ENCODE data around the gene CUL4A.
"Not testable (repeated sequence)": the region's sequence is repeated elsewhere in the genome, so short reads cannot be mapped to it uniquely, and the experiment has no call there.

The CUL4A gene

DNA sequence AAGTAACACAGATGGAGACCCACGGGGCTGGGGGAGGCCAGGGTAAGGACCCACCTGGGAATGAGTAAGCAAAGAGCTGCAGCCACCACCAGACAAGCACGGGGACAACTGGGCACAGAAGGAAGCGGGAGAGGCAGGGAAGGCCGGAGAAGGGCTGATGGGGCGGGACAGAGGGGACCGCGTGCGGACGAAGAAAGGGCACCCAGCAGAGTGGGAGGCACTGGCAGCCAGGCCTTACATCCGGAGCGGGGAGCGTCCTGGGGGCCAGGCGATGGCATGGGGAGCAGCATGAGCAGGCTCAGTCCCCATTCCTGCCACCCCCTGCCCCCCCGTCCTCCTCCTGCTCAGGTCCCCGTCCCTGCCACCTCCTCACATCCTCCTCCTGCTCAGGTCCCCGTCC lies 48.0 kb upstream of the CUL4A start:
- no peak overlapping the region for H3K4me2 ChIP-seq (ENCODE audit: insufficient read depth, low read length)
- no peak overlapping the region for H3K4me3 ChIP-seq (ENCODE audit: low read depth in 1 of 2, low read length in 2 of 2)
- H3K27ac ChIP-seq (ENCODE audit: low read length), result no peak overlapping the region
- H4K20me1 ChIP-seq (ENCODE audit: insufficient read depth, low read length), result no peaks in the 10 kb centered on the region; the same call in 1 of the 2 replicates
- no peaks in the 10 kb centered on the region; the same call in 1 of the 2 replicates for H3K4me1 ChIP-seq (ENCODE audit: insufficient read depth, low read length)
- no peaks in the 10 kb centered on the region for H3K9me3 ChIP-seq (ENCODE audit: insufficient read depth, low read length, severe bottlenecking)
- H3K9ac ChIP-seq (ENCODE audit: low read depth, low read length), result no peak overlapping the region
- no peak for TF ChIP-seq EZH2 (IDR thresholded peaks at IDR 0.05; ENCODE audit: borderline replicate concordance, low read depth, low read length, severe bottlenecking)
- no peak for TF ChIP-seq CTCF (IDR thresholded peaks at IDR 0.05; ENCODE audit: borderline replicate concordance, extremely low read depth, low read length, poor library complexity, severe bottlenecking)
- no peaks in the 10 kb centered on the region for H3K36me3 ChIP-seq (ENCODE audit: insufficient read depth, low read length)
- H2AFZ ChIP-seq (ENCODE audit: low read depth, low read length), result no peak overlapping the region
- DNase-seq (no peak), ATAC-seq (ENCODE audit: insufficient read depth, low read depth) (no peak)
- no peaks in the 10 kb centered on the region for H3K79me2 ChIP-seq (ENCODE audit: insufficient read depth, low read length)
- peaks cover 6% of the 10 kb centered on the region for H3K27me3 ChIP-seq (ENCODE audit: insufficient read depth, low read length, poor library complexity)

- H3K79me2 ChIP-seq (ENCODE audit: insufficient read depth, low read length); H4K20me1 ChIP-seq (ENCODE audit: insufficient read depth, low read length); H2AFZ ChIP-seq (ENCODE audit: low read depth, low read length); H3K36me3 ChIP-seq (ENCODE audit: insufficient read depth, low read length); H3K27ac ChIP-seq (ENCODE audit: low read length); H3K9ac ChIP-seq (ENCODE audit: low read depth, low read length); H3K27me3 ChIP-seq (ENCODE audit: insufficient read depth, low read length, poor library complexity); ATAC-seq (ENCODE audit: insufficient read depth, low read depth); H3K4me3 ChIP-seq (ENCODE audit: low read depth in 1 of 2, low read length in 2 of 2); H3K4me2 ChIP-seq (ENCODE audit: insufficient read depth, low read length); H3K9me3 ChIP-seq (ENCODE audit: insufficient read depth, low read length, severe bottlenecking); H3K4me1 ChIP-seq (ENCODE audit: insufficient read depth, low read length): not testable (repeated sequence)
- DNase-seq, result peak; percentile 47
Observed at GRCh38 chr13:113161975-113162374, 47.4 kb upstream of the CUL4A start.

- Histone ChIP-seq H3K4me1 (ENCODE audit: insufficient read depth, low read length) (no peaks in the 10 kb centered on the region; the same call in 1 of the 2 replicates), H2AFZ (ENCODE audit: low read depth, low read length) (no peak overlapping the region), H3K4me3 (ENCODE audit: low read depth in 1 of 2, low read length in 2 of 2) (no peak overlapping the region), H3K27me3 (ENCODE audit: insufficient read depth, low read length, poor library complexity) (peaks cover 6% of the 10 kb centered on the region), H3K4me2 (ENCODE audit: insufficient read depth, low read length) (no peak overlapping the region), H3K27ac (ENCODE audit: low read length) (no peak overlapping the region), H4K20me1 (ENCODE audit: insufficient read depth, low read length) (no peaks in the 10 kb centered on the region; the same call in 1 of the 2 replicates), H3K79me2 (ENCODE audit: insufficient read depth, low read length) (no peaks in the 10 kb centered on the region), H3K36me3 (ENCODE audit: insufficient read depth, low read length) (no peaks in the 10 kb centered on the region), H3K9me3 (ENCODE audit: insufficient read depth, low read length, severe bottlenecking) (no peaks in the 10 kb centered on the region), H3K9ac (ENCODE audit: low read depth, low read length) (no peak overlapping the region)
- TF ChIP-seq EZH2 (IDR thresholded peaks at IDR 0.05; ENCODE audit: borderline replicate concordance, low read depth, low read length, severe bottlenecking) (no peak), CTCF (IDR thresholded peaks at IDR 0.05; ENCODE audit: borderline replicate concordance, extremely low read depth, low read length, poor library complexity, severe bottlenecking) (no peak)
- peak; percentile 34 for DNase-seq
- peak; percentile 27; the same call in 1 of the 3 replicates for ATAC-seq (ENCODE audit: insufficient read depth, low read depth)
Observed at GRCh38 chr13:113162783-113163685, 46.4 kb upstream of the CUL4A start.

DNA sequence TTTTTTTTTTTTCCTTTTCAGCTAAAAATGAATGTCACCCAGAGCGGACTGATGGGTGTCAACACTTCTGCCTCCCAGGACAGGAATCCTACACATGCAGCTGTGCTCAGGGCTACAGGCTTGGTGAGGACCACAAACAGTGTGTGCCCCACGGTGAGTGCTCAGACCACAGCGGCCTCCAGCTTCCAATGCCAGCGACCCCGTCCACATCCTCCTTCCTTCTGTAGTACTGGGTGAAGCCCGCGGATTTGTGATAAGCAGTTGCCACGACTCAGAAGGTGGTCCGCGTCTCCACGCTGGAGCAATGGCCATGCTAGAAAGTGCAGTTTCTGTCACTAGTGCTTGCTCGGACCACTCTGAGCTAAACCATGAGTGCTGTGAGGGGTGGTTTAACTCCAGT lies 44.9 kb upstream of the CUL4A start:
- no peaks in the 10 kb centered on the region for H3K9me3 ChIP-seq (ENCODE audit: insufficient read depth, low read length, severe bottlenecking)
- H3K36me3 ChIP-seq (ENCODE audit: insufficient read depth, low read length), result peaks cover 2% of the 10 kb centered on the region; the same call in 1 of the 2 replicates
- H2AFZ ChIP-seq (ENCODE audit: low read depth, low read length), result no peak overlapping the region
- TF ChIP-seq EZH2 (IDR thresholded peaks at IDR 0.05; ENCODE audit: borderline replicate concordance, low read depth, low read length, severe bottlenecking) (no peak), CTCF (IDR thresholded peaks at IDR 0.05; ENCODE audit: borderline replicate concordance, extremely low read depth, low read length, poor library complexity, severe bottlenecking) (no peak)
- DNase-seq (peak; percentile 69), ATAC-seq (ENCODE audit: insufficient read depth, low read depth) (peak; percentile 83)
- H3K27ac ChIP-seq (ENCODE audit: low read length), result no peak overlapping the region
- H3K4me1 ChIP-seq (ENCODE audit: insufficient read depth, low read length), result no peaks in the 10 kb centered on the region; the same call in 1 of the 2 replicates
- H3K4me3 ChIP-seq (ENCODE audit: low read depth in 1 of 2, low read length in 2 of 2), result no peak overlapping the region
- H3K79me2 ChIP-seq (ENCODE audit: insufficient read depth, low read length), result no peaks in the 10 kb centered on the region
- no peaks in the 10 kb centered on the region; the same call in 1 of the 2 replicates for H4K20me1 ChIP-seq (ENCODE audit: insufficient read depth, low read length)
- H3K27me3 ChIP-seq (ENCODE audit: insufficient read depth, low read length, poor library complexity), result peaks cover 6% of the 10 kb centered on the region
- H3K9ac ChIP-seq (ENCODE audit: low read depth, low read length), result no peak overlapping the region
- H3K4me2 ChIP-seq (ENCODE audit: insufficient read depth, low read length), result no peak overlapping the region

Measured in DND-41 (cell line).